HS-27A (cell line): Measurements from ENCODE around the gene MYT1.
"Not testable (repeated sequence)": the region's sequence is repeated elsewhere in the genome, so short reads cannot be mapped to it uniquely, and the experiment has no call there.

Experiments used
- DNase-seq: peaks from one replicate; pipeline ENCODE4 v3.0.0-alpha.2; 2012; ENCODE audit warnings: low read depth, missing footprints

The MYT1 gene

DNA sequence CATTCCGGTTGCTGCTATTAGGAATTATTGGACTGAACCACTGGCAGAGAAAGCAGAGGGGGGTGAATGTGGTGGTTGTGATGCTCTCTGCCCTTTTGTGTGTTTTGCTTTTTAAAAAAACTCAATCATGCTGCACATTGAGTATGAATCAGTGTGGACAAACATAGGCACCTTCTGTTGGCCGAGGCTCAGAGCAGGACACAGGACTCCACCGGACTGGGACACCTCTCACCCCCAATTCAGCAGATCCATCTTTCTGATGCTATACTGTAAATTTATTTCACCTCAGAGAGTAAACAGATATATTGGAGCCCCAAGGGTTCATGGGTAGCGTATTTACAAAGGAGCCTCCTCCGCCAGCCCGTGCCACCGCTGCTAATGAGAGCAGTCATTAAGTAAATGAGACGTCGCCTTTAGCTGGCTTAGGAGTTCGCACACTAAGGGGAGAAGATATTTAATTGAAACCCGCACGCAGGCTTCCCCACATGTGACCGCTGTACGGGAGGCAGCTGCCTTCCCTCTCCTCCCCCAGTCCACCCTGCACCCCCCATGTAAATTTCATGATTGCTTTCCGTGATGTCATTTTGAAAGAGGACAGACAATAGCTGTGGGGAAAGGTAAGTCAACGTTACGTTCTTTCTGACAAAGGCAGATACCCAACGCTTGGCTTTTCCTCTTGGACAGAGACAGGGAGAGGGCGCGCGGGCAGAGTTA is at the start of gene MYT1:
MYT1 (plus strand) TSS at position 330 of the 714 bp plus-strand sequence. CDS start 34,410 bp downstream, outside the sequence.
- DNase-seq: no peak

DNA sequence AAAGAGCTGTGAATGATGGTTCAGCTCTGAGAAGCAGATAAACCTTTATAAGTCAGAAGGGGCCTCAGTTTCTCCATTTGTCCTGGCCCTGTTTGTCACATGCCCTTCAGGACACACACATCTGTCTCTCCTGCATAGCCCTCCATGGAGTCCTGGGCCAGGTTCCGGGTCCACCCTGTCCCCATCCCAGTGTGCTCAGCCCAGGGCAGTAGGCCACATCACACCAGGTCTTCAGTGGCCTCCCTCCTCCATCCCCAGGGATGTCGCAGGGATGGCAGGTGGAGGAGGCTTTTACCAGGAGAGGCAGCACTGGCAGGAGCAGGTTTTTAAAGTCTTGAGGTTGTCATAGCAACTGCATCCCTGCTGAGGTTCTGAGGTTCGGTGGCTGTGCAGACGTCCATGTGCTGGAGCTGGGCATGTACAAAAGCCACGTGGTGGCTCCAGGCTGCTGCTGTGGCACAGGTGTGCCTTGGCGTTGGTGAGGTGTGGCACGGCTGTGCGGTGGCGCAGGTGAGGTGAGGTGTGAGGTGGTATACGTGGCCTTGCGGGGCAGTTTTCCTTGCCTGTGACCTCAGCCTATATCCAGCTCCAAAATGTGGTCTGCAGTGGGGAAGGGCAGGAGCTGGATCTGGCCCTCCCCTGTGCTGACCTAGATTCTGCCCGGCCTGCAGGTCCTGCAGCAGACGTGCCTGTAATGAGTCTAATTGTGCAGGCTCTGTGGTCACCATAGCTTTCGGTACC is 48.9 kb upstream of the MYT1 start:
- no peak for DNase-seq

DNA sequence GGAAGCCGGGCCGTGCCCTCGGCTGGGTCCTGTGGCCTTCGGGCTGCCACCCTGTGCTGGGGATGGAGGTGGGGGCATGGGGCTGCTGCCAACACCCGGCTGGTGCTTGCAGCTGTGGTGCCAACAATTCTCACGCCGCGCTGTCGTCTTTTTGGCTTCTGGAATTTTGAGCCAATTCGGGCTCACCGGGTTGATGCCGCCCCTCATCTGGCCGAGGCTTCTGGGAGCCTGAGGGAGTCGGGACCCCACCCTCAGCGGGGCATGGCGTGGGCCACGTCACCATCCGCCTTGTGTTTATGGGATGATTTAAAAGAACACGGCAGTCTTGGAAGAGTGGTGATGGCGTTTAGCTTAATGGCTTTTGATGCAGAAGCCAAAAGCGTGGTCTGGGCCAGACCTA is 48.2 kb upstream of the MYT1 start:
- DNase-seq: no peak

DNA sequence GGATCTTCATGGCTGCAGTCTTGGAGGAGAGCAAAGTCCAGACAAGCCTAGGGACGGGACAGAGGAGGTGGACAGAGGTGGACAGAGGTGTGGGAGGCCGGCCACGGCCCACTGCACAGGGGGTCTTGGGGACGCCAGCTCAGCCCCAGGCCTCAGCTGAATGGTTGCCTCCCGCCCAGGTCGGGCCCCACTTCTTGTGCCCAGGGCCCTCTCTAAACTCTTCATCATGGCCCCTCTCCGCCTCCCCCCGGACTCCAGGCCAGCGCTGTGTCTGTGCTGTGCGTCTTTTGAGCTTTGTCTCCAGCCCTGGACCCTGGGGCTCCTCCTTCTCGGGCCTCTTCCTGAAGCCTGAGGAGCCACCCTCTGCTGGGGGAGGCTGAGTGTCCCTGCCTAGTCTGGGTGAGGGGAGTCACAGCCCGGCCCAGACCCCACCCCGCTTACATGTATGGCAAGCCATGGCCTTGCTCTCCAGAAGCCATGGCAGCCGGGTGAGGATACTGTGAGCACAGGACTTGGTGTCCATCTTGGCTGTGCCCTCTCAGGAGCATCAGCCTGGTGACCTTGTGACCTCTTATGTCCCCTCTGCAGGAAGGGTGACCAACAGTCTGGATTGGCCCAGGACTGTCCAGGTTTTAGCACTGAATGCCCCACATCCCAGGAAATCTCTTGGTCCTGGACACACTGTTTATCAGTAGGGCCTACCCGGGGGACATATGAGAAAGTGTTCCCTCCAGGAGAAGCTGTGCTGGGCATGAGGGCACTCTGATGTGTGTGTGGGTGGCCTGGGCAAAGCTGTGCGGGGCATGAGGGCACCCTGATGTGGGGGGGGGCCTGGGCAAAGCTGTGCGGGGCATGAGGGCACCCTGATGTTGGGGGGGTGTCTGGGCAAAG is 47.5 kb upstream of the MYT1 start:
- no peak for DNase-seq

DNA sequence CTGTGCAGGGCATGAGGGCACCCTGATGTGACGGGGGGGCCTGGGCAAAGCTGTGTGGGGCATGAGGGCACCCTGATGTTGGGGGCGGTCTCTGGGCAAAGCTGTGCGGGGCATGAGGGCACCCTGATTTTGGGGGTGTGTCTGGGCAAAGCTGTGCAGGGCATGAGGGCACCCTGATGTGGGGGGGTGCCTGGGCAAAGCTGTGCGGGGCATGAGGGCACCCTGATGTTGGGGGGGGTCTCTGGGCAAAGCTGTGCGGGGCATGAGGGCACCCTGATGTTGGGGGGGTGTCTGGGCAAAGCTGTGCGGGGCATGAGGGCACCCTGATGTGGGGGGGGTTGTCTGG is 46.8 kb upstream of the MYT1 start:
- DNase-seq: not testable (repeated sequence)

DNA sequence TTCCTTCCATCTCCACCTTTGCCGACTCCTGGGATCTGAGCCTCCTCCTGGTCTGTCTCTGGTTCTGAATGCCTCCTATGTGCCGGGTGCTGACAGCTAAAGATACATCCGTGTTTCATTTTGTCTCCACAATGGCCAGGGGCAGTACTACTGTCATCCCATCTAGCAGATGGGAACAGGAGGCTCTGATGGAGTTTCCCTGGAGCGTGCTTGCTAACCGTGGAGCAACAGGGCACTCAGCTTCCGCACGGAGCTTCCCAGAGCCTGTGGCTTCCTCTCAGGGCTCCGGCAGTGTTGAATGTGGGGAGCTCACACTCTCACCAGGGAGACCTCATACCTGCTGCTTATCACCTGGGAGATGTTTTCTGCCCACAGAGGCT is 45.0 kb upstream of the MYT1 start:
- DNase-seq: no peak

DNA sequence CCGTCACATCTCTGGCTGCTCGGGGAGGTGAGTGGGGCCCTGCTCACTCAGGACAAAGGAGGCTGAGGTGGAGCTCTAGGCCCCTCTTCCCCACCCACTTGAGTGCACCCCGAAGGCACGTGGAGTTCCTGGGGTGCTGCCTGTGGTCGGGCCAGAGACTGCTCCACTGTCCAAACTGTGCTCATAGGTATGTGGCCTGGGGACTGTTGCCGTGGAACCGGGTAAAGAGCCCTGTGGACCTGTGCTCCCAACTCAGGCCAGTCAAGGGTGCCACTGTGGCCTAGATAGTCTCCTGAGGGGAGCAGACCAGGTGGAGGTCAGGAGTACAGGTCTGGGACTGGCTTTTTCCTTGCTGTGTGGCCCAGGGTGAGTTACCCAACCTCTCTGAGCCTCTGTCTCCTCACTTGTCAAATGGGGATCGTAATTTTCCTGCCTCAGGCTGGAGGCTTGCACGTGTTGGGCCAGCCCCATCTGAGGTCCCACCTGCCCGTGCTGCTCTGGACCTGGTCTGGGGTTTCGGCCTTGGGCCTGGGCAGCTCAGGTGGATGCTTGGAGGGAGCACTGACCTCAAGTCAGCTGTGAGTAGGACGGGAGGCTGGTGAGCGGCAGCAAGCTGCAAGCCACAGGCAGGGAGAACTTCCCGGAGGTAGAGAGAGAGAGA is 44.4 kb upstream of the MYT1 start:
- no peak for DNase-seq

DNA sequence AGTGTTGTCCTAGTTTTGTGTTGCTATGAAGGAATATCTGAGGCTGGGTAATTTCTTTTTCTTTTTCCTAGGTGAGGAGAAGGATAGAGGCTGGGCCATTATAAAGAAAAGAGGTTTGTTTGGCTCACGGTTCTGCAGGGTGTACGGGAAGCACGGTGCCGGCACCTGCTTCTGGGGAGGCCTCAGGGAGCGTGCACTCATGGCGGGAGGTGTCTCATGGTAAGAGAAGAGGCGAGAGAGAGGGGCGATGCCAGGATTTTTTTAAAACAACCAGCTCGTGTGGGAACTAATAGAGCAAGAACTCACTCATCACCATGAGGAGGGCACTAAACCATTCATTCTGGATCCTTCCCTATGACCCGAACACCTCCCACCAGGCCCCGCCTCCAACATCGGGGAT is 42.7 kb upstream of the MYT1 start:
- DNase-seq: no peak

DNA sequence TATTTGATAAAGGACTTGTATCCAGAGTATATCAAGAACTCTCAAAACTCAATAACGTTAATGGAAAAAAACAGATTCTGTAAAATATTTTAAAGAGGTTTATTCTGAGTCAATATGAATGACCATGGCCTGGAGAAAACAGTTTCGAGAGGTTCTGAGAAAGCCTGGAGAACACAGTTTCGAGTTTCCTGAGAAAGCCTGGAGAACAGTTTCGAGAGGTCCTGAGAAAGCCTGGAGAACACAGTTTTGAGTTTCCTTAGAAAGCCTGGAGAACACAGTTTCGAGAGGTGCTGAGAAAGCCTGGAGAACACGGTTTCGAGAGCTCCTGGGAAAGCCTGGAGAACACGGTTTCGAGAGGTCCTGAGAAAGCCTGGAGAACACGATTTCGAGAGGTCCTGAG is 41.3 kb upstream of the MYT1 start:
- DNase-seq: not testable (repeated sequence)

DNA sequence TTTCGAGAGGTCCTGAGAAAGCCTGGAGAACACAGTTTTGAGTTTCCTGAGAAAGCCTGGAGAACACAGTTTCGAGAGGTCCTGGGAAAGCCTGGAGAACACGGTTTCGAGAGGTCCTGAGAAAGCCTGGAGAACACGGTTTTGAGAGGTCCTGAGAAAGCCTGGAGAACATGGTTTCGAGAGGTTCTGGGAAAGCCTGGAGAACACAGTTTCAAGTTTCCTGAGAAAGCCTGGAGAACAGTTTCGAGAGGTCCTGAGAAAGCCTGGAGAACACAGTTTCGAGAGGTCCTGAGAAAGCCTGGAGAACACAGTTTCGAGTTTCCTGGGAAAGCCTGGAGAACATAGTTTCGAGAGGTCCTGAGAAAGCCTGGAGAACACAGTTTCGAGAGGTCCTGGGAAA is 40.7 kb upstream of the MYT1 start:
- not testable (repeated sequence) for DNase-seq

DNA sequence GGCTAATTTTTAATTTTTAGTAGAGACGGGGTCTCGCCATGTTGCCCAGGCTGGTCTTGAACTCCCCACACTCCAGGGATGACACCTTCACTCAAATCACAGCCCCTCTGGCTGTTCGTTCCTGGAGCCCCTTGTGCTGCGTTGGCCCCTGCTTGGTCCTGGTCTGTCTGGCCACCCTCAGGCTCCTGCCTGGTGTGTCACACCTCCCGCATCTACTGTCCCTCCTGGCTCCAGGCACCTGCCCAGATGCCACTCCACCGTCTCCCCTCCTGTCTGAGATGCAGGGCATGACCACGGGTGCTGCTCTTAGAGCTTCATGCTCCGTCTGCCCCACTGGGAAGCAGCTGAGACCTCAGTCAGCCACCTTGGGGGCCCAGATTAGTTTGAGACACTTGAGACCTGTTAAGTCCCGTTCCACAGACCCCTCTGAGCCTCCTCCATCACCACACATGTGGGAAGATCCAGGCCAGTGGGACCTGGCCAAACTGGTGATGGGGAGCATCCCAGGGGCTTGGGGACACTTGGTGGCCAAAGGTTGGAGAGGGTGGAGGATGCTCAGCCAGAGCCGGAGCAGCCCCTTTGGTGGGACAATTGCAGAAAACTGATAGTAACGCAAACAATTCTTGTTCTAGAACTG is 35.0 kb upstream of the MYT1 start:
- no peak for DNase-seq

DNA sequence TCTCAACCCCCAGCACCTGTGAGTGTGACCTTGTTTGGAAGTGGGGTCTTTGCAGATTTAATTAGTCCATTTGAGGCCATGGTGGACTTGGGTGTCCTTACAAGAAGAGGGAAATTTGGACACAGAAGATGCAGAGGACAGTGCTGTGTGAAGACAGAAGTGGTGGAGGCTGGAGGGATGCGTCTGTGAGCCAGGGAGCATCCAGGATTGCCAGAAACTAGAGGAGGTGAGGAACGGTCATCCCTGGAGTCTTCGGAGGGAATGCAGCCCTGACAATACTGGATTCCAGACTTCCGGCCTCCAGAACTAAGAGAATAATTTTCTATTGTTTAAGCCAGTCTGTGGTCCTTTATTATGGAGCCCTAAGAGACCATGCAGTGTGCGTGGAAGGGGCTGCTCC is 34.0 kb upstream of the MYT1 start:
- no peak for DNase-seq

DNA sequence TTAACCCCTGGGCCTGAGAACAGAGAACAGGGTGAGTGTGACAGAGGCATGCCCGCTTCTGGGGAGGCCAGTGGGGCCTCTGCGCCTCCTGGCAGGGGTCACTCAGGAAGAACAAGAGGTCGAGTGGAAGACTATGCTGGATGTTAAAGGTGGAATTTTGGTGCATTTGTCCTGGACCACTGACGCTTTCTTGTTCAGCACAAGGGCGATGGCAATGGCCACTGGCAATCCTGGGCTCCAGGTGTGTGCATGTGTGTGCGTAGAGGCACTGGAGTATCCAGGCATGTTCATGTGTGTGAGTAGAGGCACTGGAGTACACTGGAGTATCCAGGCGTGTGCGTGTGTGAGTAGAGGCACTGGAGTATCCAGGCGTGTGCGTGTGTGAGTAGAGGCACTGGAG is 33.4 kb upstream of the MYT1 start:
- DNase-seq: no peak

DNA sequence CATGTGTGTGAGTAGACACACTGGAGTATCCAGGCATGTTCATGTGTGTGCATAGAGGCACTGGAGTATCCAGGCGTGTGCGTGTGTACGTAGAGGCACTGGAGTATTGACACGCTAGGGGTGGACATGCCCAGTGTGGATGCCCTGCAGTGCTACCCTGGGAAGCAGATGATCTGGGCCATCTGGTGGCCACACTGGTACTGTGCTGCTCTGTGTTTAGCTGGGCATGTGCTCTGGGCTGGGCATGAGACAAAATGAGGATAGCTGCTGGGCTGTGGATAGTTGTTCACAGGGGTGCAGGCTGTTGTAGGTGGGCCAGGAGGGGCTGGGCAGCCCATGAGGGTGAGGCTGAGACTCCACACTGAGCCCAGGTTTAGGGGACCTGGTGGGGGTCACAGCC is 32.8 kb upstream of the MYT1 start:
- no peak for DNase-seq

DNA sequence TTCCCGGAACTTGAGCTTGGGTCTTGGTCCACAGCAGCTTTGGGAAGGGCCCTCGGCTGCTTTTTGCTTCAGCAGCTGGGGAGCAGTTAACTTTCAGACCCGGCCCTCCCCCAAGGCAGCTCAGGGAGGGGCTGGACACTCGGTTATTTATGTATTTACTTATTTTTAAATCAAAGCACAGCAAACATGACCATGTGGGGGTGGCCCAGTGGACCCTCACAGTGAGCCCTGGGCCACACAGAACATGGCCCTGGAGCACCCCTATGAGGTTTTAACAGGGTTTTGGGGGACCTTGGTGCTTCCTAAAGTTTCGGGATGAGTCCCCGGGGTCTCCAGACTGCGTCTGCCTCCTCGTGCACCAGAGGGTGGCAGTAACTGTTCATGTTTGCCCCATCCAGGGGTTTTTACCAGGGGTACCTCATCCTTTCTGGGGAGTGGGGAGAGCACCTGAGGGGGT is 30.3 kb upstream of the MYT1 start:
- no peak for DNase-seq

DNA sequence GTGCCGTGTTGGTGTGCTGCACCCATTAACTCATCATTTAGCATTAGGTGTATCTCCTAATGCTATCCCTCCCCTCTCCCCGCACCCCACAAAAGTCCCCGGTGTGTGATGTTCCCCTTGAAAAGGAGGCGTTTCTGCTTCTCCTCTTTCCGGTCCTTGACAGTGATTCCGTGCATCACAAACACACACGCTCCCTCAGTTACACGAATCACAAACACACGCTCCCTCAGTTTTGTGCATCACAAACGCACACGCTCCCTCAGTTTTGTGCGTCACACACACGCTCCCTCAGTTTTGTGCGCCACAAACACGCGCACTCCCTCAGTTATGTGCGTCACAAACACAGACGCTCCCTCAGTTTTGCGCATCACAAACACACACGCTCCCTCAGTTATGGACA is 29.5 kb upstream of the MYT1 start:
- DNase-seq: not testable (repeated sequence)

DNA sequence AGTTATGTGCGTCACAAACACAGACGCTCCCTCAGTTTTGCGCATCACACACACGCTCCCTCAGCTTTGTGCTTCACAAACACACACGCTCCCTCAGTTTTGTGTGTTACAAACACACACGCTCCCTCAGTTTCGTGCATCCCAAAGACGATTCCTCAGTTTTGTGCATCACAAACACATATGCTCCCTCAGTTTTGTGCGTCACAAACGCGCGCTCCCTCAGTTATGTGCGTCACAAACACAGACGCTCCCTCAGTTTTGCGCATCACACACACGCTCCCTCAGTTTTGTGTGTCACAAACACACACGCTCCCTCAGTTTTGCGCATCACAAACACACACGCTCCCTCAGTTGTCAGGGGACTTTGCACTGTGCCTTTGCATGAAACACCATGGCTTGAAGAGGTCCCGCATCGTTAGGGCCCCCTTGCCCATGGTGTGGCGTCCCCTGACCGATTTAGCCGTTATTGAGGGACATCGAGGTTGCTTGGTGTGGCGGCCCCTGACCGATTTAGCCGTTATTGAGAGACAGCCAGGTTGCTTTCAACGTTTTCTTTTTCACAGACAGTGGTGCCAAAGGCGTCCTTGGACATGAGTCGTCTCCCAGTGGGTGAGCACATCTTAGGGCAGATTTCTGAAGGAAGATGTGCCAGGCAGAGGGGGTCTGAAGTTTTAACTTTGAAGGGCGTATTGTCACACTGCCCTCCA is 28.1 kb upstream of the MYT1 start:
- no peak for DNase-seq

DNA sequence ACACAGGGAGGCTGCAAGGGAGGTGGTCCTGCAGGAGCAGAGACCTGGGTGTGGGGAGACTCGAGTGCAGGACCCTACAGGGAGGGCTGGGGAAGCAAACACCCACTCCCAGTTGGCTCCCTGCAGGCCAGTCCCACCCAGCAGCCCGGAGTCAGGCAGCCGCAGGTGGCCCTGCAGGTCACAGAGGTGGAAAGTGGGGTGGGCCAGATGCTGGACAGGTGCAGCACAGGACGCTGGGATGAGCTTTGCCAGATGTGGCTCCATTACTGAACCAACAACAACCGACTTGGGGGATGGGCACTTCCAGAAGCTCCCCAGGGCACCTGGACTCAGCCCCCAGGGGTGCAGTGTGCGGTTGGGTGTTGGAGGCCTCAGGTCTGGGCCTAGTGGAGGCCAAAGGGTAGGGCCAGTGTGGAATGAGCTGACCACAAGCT is 26.6 kb upstream of the MYT1 start:
- DNase-seq: no peak

DNA sequence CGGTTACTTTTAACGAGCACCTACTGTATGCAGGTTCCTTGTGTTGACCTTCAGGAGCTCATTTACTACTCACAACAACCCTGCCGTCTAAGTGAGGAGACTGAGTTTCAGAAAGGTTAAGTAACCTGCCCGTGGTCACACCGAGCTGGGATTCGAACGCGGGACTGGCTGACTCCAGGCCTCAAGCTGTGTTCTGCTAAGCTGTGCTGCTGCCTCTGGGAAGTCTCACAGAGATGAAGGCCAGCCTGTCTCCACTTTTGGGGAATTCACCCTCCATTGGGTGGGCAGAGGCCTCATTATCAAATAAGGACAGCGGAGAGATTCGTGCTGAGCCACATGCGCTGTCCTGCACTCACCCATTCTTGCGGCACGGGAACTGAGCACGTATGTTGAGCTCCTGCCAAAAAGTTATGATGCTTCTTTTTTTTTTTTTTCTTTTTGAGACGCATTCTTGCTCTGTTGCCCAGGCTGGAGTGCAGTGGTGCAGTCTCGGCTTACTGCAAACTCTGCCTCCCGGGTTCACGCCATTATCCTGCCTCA is 25.9 kb upstream of the MYT1 start:
- DNase-seq: no peak

DNA sequence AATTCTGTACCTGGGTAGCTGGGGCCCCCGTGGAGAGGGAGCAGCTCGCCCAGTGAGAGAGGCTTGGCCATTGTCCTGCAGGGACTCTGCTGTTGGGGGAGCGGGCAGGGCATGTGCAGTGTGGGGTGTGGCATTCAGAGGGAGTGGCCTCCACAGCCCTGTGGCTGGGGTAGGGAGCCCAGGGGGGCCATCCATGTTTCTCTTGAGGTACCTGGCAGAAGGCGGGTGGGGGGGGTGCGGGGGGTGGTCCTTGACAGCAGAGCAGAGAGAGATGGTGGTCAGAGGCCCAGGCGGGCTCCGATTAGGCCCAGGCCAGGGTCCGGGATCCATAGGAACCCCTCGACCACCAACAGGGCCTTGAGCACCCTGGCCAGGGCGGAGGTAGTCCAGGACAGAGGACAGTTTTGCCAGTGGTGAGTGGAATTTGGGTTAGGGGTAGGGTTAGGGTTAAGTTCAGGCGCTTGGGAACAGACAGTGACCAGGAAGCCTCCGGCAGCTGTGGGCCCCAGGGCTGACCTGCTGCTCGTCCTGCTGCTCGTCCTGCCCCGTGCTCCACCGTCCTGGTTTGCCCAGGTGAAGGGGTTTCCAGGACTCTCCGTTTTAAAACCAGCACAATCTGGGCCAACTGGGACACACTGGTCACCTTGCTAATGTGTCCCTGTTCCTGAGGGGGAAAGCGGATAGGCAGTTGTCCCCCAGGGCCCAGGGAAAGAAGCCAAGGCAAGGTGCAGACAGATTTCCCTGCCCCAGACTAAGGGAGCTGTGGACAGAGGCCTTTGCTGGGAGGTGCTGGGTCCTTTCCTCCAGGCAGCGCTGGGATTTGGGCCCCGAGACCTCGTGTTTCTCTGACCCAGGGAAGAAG is 24.8 kb upstream of the MYT1 start:
- DNase-seq: no peak
